ENCODE data around the gene CNIH1.
"Not testable (repeated sequence)": the region's sequence is repeated elsewhere in the genome, so short reads cannot be mapped to it uniquely, and the experiment has no call there.

- not testable (repeated sequence) for TF ChIP-seq CTCF, POLR2A, POLR2AphosphoS5, EP300 (IDR thresholded peaks at IDR 0.05)
Measured at GRCh38 chr14:54392986-54393884, 47.9 kb downstream of the CNIH1 start.

All from sigmoid colon (tissue), 4 donors.